NCI-H1417 treated with DMSO at 0.1 percent for 48 hours (cell line): ENCODE measurements around the gene SLC28A1.
A peak's percentile ranks its signal among the peaks of the same experiment; 100 is the strongest.

ENCODE experiments used
- DNase-seq: peaks from one replicate; lab custom pipeline; 2025; lab: John Stamatoyannopoulos, UW

SLC28A1 gene

DNA sequence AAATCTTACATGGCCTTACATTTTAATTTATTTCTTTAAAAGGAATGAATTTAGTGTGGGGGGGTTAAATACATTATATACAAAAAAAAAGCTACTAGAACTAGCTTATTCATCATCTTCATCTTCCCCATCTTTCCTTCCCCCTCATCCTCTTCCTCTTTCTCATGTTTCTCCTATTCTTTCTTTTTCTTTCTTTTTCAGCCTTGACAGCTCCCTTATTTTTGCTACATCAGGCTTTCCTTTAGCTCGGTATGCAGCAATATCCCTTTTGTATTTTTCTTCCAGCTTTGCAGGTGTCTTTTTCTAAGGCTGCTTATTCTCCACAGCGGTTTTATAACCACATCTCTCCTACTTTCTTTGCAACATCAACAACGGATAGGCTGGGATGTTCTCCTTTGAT lies 55.9 kb downstream of the SLC28A1 start:
- no peak for DNase-seq

DNA sequence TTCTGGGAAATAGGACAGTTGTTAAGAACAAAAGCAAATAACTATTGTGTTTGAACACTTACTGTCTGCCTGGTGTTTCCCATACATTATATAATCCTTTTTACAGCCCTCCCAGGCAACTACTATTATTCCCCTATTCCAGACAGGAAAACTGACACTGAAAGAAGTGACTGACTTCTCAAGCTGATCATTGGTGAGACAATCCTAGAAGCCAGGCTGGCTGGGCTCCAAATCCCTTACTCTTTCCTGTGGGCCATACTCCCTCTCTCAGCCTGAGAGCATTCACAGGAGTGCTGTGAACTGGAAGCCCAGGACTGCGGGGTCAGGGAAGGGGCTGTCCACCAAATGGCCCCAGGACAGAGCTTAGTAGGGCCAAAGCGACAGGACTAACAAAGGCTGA lies 58.0 kb downstream of the SLC28A1 start:
- DNase-seq: no peak

DNA sequence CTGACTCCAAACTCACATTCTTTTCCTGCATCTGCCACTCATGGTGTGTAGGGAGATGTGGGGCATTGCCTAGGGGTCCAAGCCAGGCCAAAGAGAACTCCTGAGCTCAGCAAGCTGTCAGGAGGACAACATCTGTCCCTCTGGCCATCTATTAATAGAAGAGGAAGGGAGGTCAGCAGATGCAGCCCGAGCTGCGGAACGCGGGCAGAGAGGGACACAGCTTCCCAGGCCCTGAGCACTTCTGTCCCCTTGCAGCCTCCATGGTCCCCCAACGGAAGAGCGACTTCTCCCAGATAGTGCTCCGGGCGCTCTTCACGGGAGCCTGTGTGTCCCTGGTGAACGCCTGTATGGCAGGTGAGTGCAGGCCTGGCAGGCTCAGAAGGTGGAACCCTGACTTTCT lies 59.8 kb downstream of the SLC28A1 start:
- no peak for DNase-seq

- DNase-seq: no peak
Measured at GRCh38 chr15:84944861-84945260, 60.4 kb downstream of the SLC28A1 start.

- no peak for DNase-seq
Measured at GRCh38 chr15:84946772-84947489, 62.5 kb downstream of the SLC28A1 start.

- DNase-seq: no peak
Measured at GRCh38 chr15:84947947-84948830, 63.7 kb downstream of the SLC28A1 start.

DNA sequence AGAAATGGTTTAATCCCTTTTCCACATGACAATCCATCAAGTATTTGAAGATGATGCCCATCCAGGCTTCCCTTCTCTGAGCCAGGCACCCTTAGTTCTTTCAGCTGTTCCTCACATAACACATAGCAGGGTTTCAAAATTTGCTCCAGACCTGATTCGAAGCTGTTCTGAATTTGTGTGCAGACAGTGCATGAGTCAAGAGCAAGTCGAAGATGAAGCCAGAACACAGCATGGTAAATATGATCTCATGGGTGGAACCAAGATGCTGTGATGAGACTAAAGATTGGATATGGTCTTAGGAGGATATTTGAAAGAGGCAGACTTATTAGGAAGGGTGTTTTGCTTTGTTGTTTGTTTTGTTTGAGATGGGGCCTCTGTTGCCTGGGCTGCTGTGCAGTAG lies 64.6 kb downstream of the SLC28A1 start:
- no peak for DNase-seq

DNA sequence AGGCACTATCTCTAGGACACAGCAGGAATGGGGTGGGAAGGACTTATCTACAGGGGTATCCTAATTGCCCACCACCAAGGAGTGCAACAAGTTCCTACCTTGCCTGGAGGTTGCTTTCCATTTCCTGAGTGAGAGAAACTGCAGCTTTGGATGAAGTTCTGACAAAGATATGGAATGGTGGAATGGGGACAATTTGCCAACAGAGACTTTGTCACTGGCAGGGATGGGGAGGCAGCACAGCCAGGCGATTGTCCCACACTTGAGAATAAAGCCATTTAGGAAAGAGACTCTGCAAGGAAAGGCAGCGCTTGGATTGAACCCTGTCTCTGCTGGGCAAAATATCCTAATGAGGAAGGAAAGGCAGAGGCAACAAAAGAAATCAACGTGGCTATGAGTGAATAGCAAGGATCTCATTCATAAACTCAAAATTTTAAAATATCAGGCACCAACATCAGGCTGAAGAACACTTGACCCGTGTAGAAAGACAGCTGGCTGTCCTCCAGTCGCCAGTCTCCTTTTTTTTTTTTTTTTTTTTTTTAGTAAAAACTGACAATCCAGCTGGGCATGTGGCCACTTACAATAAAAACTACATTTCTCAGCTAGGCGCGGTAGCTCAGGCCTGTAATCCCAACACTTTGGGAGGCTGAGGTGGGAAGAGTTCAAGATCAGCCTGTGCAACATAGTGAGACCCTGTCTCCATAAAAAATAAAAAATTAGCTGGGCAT lies 65.5 kb downstream of the SLC28A1 start:
- DNase-seq: no peak

DNA sequence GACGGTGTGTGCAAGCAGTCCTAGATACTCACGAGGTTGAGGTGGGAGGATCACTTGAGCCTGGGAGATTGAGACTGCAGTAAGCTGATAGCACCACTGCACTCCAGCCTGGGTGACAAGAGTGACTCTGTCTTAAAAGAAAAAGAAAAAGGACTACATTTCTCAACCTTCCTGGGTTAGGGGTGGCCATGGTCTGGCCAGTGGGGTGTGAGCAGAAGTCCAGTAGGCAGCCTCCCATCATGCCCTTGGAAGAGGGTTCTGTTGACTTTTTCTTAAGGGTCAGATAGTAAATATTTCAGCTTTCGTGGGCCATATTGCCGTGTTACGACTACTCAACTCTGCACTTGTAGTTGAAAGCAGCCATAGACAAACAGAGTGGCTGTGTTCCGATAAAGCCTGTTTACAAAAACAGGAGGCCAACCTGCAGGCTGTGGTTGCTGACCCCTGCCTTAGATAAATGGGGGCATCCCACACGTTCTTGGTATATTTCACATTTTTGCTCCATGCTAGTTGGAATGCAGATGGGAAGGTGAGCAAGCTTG lies 66.2 kb downstream of the SLC28A1 start:
- DNase-seq: no peak

GRCh38 chr15:84951736-84952135 lies 67.3 kb downstream of the SLC28A1 start:
- no peak for DNase-seq

DNA sequence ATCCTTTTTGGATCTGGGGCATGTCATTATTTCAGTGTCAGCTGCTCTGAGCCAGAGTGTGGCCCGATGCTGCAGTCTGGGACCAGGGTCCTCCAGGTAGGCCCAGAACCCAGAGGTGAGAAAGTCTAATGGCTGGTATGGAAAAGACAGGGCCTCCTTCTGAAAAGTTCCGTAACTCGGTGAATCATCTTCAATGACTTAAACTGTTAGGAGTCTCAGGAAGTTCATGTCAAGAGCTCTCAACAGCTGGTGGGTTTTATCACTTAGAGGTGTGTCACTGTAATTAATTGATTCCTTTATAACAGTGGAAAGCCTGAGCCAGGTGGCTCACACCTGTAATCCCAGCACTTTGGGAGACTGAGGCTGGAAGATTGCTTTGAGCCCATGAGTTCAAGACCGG lies 68.7 kb downstream of the SLC28A1 start:
- no peak for DNase-seq

- no peak for DNase-seq
Measured at GRCh38 chr15:84953726-84954125, 69.3 kb downstream of the SLC28A1 start.

DNA sequence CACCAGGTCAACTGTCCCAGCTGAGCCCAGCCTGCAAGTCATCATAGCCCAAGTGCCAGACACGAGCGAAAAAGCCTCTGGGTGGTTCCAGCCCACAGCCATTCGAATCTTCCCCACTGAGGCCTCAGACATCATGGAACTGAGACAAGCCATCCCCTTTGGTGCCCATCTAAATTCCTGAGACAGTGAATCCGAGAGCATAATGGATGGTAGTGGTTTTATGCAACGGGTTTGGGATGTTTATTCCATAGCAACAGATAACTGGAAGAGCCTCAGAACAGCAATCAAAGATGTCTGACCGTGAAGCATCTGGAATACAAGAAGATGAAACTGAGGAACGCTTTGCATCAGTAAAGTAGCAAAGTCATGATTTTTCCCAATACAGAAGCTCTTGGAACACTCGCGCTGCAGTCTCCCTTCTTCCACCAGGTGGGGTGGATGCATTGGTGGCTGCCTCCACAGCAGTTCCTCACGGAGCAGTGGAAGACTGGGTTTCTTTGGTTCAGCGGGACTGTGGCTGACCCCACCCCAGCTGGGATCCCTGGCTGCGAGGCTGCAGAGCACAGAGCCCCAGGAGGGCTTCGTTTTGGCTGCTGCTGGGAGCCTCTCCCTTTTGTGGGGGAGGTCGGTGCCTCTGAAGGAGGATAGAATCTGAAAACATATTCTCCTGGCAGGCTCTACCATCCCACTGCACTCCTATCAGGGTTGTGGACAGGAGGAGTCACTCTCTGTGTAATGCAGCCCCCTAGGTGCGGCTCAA lies 70.8 kb downstream of the SLC28A1 start:
- DNase-seq: peak; percentile 4

DNA sequence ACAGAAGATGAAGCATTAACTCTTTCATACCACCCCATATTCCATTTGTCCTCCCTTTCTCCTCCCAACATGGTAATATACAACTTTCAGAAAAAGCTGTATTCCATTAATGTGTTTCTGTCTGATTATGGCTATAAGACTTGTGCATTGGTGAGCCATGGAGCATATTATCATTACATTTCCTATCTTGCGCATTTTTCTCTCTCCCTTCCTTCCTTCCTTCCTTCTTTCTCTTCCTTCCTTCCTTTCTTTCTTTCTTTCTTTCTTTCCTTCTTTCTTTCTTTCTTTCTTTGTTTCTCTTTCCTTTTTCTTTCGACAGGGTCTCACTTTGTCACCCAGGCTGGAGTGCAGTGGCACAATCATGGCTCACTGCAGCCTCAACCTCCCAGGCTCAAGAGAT lies 71.7 kb downstream of the SLC28A1 start:
- DNase-seq: no peak

DNA sequence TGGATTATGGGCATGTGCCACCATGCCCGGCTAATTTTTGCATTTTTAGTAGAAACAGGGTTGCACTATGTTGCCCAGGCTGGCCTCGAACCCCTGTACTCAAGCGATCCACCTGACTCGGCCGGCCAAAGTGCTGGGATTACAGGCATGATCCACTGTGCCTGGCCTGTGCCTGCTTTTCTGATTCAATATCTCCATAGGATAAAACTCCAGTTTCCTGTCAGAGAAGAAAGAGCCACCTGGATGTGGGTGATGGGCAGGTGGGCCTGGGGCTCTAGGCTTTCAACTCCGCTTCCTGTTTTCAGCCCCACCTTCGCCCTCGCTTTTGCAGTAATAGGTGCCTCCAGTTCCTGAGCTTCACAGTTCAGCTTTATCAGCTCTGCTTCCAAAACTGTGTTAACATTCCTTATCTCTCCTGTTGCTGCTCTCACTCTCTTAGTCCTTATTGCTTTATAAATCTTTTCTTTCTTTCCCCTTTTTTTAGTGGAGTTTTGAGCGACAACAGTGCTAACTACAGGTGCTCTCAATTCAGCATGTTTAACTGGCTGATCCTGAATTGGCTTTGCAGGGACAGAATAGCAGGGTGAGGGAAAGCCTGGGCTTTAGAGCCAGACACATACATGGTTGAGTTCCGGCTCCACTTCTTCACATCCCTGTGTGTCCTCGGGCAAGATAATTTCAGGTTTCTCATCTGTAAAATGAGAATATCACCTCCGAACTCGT lies 76.1 kb downstream of the SLC28A1 start:
- DNase-seq: no peak

GRCh38 chr15:84961114-84961452 lies 76.6 kb downstream of the SLC28A1 start:
- no peak for DNase-seq

DNA sequence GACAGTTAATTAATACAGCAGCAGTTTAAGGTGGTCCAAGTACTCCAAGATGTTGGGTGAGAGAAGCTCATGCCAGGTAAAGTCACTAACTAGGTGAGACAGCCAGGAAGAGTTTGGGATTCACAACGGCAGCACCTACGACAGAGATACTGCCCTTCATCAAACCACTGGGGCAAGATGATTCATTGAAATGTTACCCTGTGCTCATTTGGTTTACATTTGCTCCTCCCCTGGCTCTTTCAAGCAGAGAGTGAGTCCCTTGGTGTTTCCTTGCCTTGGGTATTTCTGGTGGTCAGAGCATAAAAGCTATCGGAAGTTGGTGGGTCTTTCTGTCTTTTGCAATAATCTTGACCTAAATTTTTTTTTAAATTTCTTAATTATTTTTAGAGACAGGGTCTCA lies 77.2 kb downstream of the SLC28A1 start:
- no peak for DNase-seq

GRCh38 chr15:84962955-84963354 lies 78.5 kb downstream of the SLC28A1 start:
- no peak for DNase-seq

DNA sequence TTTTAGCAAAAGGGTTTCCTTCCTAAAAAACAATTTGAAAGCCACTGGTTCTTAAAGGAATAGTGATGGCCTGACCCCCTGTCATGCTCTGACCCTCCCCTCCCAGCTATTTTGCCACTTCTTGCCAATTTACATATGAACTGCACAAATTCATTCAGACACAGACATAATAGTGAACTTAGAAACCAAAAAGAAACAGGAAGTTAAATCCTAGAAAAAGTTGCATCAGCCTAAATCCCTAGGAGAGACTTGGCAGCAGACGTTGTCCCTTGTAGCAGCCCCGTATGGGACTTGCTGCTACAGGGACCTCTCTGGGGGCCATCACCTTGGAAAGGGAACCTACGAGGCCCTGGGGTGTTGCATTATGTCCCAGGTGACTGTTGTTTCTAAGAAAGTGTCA lies 82.9 kb downstream of the SLC28A1 start:
- no peak for DNase-seq

DNA sequence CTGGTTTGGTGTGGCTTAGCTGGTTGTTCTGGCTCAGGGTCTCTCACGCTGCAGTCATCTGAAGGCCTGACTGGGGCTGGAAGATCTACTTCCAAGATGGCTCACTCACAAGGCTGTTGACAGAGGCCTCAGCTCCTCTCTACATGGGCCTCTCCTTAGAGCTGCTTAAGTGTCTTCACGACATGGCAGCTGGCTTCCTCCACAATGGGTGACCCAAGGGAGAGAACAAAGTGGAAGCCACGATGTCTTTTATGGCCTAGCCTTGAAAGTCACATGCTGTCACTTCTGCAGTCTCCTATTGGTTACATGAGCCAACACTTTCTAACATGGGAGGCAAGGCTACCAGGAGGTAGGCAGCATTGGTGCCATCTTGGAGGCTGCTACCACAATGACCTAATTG lies 83.8 kb downstream of the SLC28A1 start:
- no peak for DNase-seq

- DNase-seq: no peak
Measured at GRCh38 chr15:84969257-84969656, 84.8 kb downstream of the SLC28A1 start.
